ENCODE data around the gene CD99. TPM values are rescaled to one million over a fixed set of nuclear protein-coding genes. Genes with fewer than 3 reads are reported as not detected.
"Not testable (repeated sequence)": the region's sequence is repeated elsewhere in the genome, so short reads cannot be mapped to it uniquely, and the experiment has no call there.

Gene CD99
- polyA plus RNA-seq, 4 donors: 101 to 307 (median 183) TPM

- WGBS, 3 donors: 88 to 91% (median 88%) methylated on average over 11 of the region's 11 CpGs
- no peak for FAIRE-seq
- peaks cover 9 to 41% (median 15%) of the 10 kb centered on the region in 3 donors for H3K36me3 ChIP-seq (ENCODE audit: control insufficient read depth in 3 of 3, insufficient read depth in 2 of 3, low read depth in 1 of 3, low read length in 3 of 3)
Observed at GRCh38 chrX:2715066-2715600, 24.0 kb downstream of the CD99 start.

DNA sequence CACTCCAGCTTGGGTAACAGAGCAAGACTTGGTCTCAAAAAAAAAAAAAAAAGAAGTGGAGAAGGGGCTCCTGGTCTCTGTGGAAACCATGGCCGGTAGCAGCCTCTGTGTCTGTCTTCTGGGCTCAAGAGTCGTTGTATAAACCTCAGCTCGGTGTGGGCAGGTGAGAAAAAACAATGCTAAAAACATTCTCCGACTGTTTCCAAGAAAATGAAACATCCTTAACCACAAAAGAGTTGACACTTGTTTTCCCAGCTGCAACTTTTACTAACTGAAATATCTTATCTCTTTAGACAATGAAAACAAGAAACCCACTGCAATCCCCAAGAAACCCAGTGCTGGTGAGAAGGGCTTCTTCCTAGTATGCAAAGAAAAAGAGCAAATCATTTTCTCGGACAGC, 26.2 kb downstream of the CD99 start:
- 71 to 86% (median 72%) methylated on average over 5 of the region's 5 CpGs for WGBS, 3 donors
- no peaks in the 10 kb centered on the region for H3K27me3 ChIP-seq (ENCODE audit: control insufficient read depth in 3 of 3, insufficient read depth in 3 of 3, low read length in 3 of 3)
- no peak overlapping the region for H3K4me3 ChIP-seq (ENCODE audit: low read depth in 1 of 3, low read length in 3 of 3)
- DNase-seq: no peak
- peaks cover 0 to 2% (median 0%) of the 10 kb centered on the region in 3 donors for H3K4me1 ChIP-seq (ENCODE audit: control insufficient read depth in 3 of 3, insufficient read depth in 2 of 3, low read depth in 1 of 3, low read length in 2 of 3)
- FAIRE-seq: no peak
- no peaks in the 10 kb centered on the region for H3K9me3 ChIP-seq (ENCODE audit: control insufficient read depth in 2 of 2, insufficient read depth in 1 of 2, low read depth in 1 of 2, low read length in 1 of 2)
- H3K27ac ChIP-seq (ENCODE audit: low read depth in 1 of 3, low read length in 2 of 3): no peak overlapping the region
- peaks cover 12 to 52% (median 17%) of the 10 kb centered on the region in 3 donors for H3K36me3 ChIP-seq (ENCODE audit: control insufficient read depth in 3 of 3, insufficient read depth in 2 of 3, low read depth in 1 of 3, low read length in 3 of 3)

More at GRCh38 chrX:2715066-2715600, 24.0 kb downstream of the CD99 start:
- DNase-seq: no peak
- Histone ChIP-seq H3K4me1 (ENCODE audit: control insufficient read depth in 3 of 3, insufficient read depth in 2 of 3, low read depth in 1 of 3, low read length in 2 of 3) (peaks cover 0 to 2% (median under 1%) of the 10 kb centered on the region in 3 donors), H3K9me3 (ENCODE audit: control insufficient read depth in 2 of 2, insufficient read depth in 1 of 2, low read depth in 1 of 2, low read length in 1 of 2) (no peaks in the 10 kb centered on the region), H3K27me3 (ENCODE audit: control insufficient read depth in 3 of 3, insufficient read depth in 3 of 3, low read length in 3 of 3) (no peaks in the 10 kb centered on the region), H3K27ac (ENCODE audit: low read depth in 1 of 3, low read length in 2 of 3) (no peak overlapping the region), H3K4me3 (ENCODE audit: low read depth in 1 of 3, low read length in 3 of 3) (no peak overlapping the region)

DNA sequence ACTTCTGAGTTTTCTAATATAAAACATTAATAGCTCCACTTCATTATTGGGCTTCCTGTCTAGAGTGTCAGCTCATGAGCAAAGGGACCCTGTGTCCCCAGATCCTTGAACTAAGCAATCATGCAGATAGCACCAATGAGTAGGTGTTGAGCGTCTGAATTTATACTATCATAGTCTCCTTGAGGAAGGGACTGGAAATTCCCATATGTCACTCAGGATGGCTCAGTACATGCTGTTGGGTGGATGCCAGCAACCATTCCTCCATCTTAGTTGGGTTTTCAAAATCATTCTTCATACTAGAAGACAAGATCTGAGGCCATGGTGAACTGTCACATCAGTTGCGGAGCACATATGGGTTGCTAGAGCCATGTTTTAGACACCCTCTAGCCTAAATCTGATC, 27.7 kb downstream of the CD99 start:
- FAIRE-seq (no peak), DNase-seq (no peak)
- Histone ChIP-seq H3K4me1 (ENCODE audit: control insufficient read depth in 3 of 3, insufficient read depth in 2 of 3, low read depth in 1 of 3, low read length in 2 of 3) (peaks cover 0 to 2% (median 0%) of the 10 kb centered on the region in 3 donors), H3K27ac (ENCODE audit: low read depth in 1 of 3, low read length in 2 of 3) (no peak overlapping the region), H3K27me3 (ENCODE audit: control insufficient read depth in 3 of 3, insufficient read depth in 3 of 3, low read length in 3 of 3) (no peaks in the 10 kb centered on the region), H3K9me3 (ENCODE audit: control insufficient read depth in 2 of 2, insufficient read depth in 1 of 2, low read depth in 1 of 2, low read length in 1 of 2) (peaks cover 0 to 2% of the 10 kb centered on the region in 2 donors), H3K4me3 (ENCODE audit: low read depth in 1 of 3, low read length in 3 of 3) (no peak overlapping the region), H3K36me3 (ENCODE audit: control insufficient read depth in 3 of 3, insufficient read depth in 2 of 3, low read depth in 1 of 3, low read length in 3 of 3) (peaks cover 15 to 56% (median 29%) of the 10 kb centered on the region in 3 donors)
- 93 to 99% (median 94%) methylated on average over 2 of the region's 2 CpGs for WGBS, 3 donors

DNA sequence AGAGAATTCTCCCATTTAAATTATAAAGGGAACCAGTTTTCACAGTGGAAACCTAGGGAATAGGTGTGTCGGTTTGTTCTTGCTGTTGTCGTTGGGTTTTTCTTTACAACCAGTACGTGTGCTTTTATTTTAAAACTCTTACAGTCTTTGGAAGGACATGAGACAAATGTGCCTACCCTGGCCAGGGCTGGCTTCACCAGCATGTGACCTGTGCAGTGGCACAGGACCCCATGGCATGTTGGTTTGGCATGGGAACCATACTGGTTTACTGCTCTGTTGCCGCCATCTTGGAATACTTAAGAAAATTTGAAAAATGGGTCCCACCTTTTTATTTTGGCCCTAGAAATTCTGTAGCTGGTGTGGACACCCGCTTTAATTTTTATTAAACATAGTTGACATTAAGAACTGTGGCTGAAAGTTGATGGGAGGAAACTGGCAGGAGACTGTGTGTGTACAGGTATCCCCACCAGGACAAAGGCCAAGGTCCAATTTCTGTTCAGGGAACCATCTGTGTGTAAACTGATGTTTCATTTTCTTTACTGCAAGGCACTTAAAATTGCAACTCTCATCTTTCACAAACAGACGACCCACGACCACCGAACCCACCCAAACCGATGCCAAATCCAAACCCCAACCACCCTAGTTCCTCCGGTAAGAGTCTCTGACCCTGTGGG, 28.8 kb downstream of the CD99 start:
- Histone ChIP-seq H3K4me3 (ENCODE audit: low read depth in 1 of 3, low read length in 3 of 3) (no peak overlapping the region), H3K27me3 (ENCODE audit: control insufficient read depth in 3 of 3, insufficient read depth in 3 of 3, low read length in 3 of 3) (no peaks in the 10 kb centered on the region), H3K36me3 (ENCODE audit: control insufficient read depth in 3 of 3, insufficient read depth in 2 of 3, low read depth in 1 of 3, low read length in 3 of 3) (peaks cover 13 to 58% (median 31%) of the 10 kb centered on the region in 3 donors), H3K27ac (ENCODE audit: low read depth in 1 of 3, low read length in 2 of 3) (no peak overlapping the region), H3K4me1 (ENCODE audit: control insufficient read depth in 3 of 3, insufficient read depth in 2 of 3, low read depth in 1 of 3, low read length in 2 of 3) (no peaks in the 10 kb centered on the region), H3K9me3 (ENCODE audit: control insufficient read depth in 2 of 2, insufficient read depth in 1 of 2, low read depth in 1 of 2, low read length in 1 of 2) (peaks cover 0 to 2% of the 10 kb centered on the region in 2 donors)
- peak; percentile 28 to 30 for DNase-seq
- WGBS, 3 donors: 86 to 91% (median 89%) methylated on average over 10 of the region's 10 CpGs
- no peak for FAIRE-seq

DNA sequence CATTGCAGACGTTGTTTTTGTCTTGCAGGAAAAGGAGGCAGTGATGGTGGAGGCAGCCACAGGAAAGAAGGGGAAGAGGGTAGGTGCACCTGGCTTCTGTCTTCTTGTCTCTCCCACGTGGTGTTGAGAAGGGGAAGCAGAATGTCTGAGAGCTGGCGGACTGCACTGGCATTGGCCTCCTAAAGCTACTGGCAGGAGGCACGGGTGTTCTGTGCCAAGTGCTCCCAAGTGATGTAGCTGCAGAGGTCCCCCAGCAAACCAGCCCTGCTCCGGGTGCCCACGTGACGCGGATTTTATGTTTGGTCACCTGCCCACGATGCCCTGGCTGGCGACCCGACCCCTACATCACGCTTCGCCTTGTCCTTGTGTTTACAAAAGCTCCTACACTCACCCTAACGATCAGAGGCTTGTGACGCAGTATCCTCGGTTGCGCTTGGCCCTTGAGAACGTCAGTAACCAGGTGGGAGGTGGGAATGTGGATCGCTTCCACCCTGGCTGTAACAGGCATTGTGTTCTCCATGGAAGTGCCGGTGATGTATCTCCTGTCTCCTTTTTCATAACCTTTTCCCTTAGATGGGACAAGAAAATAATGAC, 32.3 kb downstream of the CD99 start:
- H3K27me3 ChIP-seq (ENCODE audit: control insufficient read depth in 3 of 3, insufficient read depth in 3 of 3, low read length in 3 of 3): no peaks in the 10 kb centered on the region
- peaks cover 14 to 66% (median 34%) of the 10 kb centered on the region in 3 donors for H3K36me3 ChIP-seq (ENCODE audit: control insufficient read depth in 3 of 3, insufficient read depth in 2 of 3, low read depth in 1 of 3, low read length in 3 of 3)
- no peak overlapping the region for H3K27ac ChIP-seq (ENCODE audit: low read depth in 1 of 3, low read length in 2 of 3)
- FAIRE-seq: no peak
- no peak overlapping the region for H3K4me3 ChIP-seq (ENCODE audit: low read depth in 1 of 3, low read length in 3 of 3)
- peaks cover 0 to 5% of the 10 kb centered on the region in 2 donors for H3K9me3 ChIP-seq (ENCODE audit: control insufficient read depth in 2 of 2, insufficient read depth in 1 of 2, low read depth in 1 of 2, low read length in 1 of 2)
- DNase-seq: no peak
- 90 to 94% (median 93%) methylated on average over 20 of the region's 20 CpGs for WGBS, 3 donors
- no peaks in the 10 kb centered on the region for H3K4me1 ChIP-seq (ENCODE audit: control insufficient read depth in 3 of 3, insufficient read depth in 2 of 3, low read depth in 1 of 3, low read length in 2 of 3)

GRCh38 chrX:2727264-2727663, 36.2 kb downstream of the CD99 start:
- not testable (repeated sequence) for H3K4me3 ChIP-seq (ENCODE audit: low read depth in 1 of 3, low read length in 3 of 3); DNase-seq; H3K27me3 ChIP-seq (ENCODE audit: control insufficient read depth in 3 of 3, insufficient read depth in 3 of 3, low read length in 3 of 3); FAIRE-seq; H3K4me1 ChIP-seq (ENCODE audit: control insufficient read depth in 3 of 3, insufficient read depth in 2 of 3, low read depth in 1 of 3, low read length in 2 of 3); H3K27ac ChIP-seq (ENCODE audit: low read depth in 1 of 3, low read length in 2 of 3)
- peaks cover 0 to 10% of the 10 kb centered on the region in 2 donors for H3K9me3 ChIP-seq (ENCODE audit: control insufficient read depth in 2 of 2, insufficient read depth in 1 of 2, low read depth in 1 of 2, low read length in 1 of 2)
- WGBS, 3 donors: 95 to 97% (median 96%) methylated on average over 11 of the region's 11 CpGs
- peaks cover 11 to 72% (median 29%) of the 10 kb centered on the region in 3 donors for H3K36me3 ChIP-seq (ENCODE audit: control insufficient read depth in 3 of 3, insufficient read depth in 2 of 3, low read depth in 1 of 3, low read length in 3 of 3)

GRCh38 chrX:2732076-2732475, 41.0 kb downstream of the CD99 start:
- Histone ChIP-seq H3K27ac (ENCODE audit: low read depth in 1 of 3, low read length in 2 of 3) (no peak overlapping the region), H3K9me3 (ENCODE audit: control insufficient read depth in 2 of 2, insufficient read depth in 1 of 2, low read depth in 1 of 2, low read length in 1 of 2) (peaks cover 0 to 13% of the 10 kb centered on the region in 2 donors), H3K4me3 (ENCODE audit: low read depth in 1 of 3, low read length in 3 of 3) (no peak overlapping the region), H3K4me1 (ENCODE audit: control insufficient read depth in 3 of 3, insufficient read depth in 2 of 3, low read depth in 1 of 3, low read length in 2 of 3) (no peaks in the 10 kb centered on the region), H3K27me3 (ENCODE audit: control insufficient read depth in 3 of 3, insufficient read depth in 3 of 3, low read length in 3 of 3) (no peaks in the 10 kb centered on the region), H3K36me3 (ENCODE audit: control insufficient read depth in 3 of 3, insufficient read depth in 2 of 3, low read depth in 1 of 3, low read length in 3 of 3) (peaks cover 10 to 56% (median 20%) of the 10 kb centered on the region in 3 donors)
- DNase-seq (no peak), FAIRE-seq (no peak)
- WGBS, 3 donors: 78 to 83% (median 79%) methylated on average over 9 of the region's 9 CpGs

- Histone ChIP-seq H3K4me1 (ENCODE audit: control insufficient read depth in 3 of 3, insufficient read depth in 2 of 3, low read depth in 1 of 3, low read length in 2 of 3) (no peaks in the 10 kb centered on the region), H3K27ac (ENCODE audit: low read depth in 1 of 3, low read length in 2 of 3) (no peak overlapping the region), H3K27me3 (ENCODE audit: control insufficient read depth in 3 of 3, insufficient read depth in 3 of 3, low read length in 3 of 3) (no peaks in the 10 kb centered on the region), H3K9me3 (ENCODE audit: control insufficient read depth in 2 of 2, insufficient read depth in 1 of 2, low read depth in 1 of 2, low read length in 1 of 2) (peaks cover 0 to 13% of the 10 kb centered on the region in 2 donors), H3K4me3 (ENCODE audit: low read depth in 1 of 3, low read length in 3 of 3) (no peak overlapping the region), H3K36me3 (ENCODE audit: control insufficient read depth in 3 of 3, insufficient read depth in 2 of 3, low read depth in 1 of 3, low read length in 3 of 3) (peaks cover 8 to 50% (median 17%) of the 10 kb centered on the region in 3 donors)
- no peak for FAIRE-seq
- no peak for DNase-seq
Observed at GRCh38 chrX:2732649-2733048, 41.6 kb downstream of the CD99 start.
